ENCODE measurements around the gene MACO1. TPM values are rescaled to one million over a fixed set of nuclear protein-coding genes. Genes with fewer than 3 reads are reported as not detected.
"Not testable (repeated sequence)": the region's sequence is repeated elsewhere in the genome, so short reads cannot be mapped to it uniquely, and the experiment has no call there.

Gene MACO1, protein sequence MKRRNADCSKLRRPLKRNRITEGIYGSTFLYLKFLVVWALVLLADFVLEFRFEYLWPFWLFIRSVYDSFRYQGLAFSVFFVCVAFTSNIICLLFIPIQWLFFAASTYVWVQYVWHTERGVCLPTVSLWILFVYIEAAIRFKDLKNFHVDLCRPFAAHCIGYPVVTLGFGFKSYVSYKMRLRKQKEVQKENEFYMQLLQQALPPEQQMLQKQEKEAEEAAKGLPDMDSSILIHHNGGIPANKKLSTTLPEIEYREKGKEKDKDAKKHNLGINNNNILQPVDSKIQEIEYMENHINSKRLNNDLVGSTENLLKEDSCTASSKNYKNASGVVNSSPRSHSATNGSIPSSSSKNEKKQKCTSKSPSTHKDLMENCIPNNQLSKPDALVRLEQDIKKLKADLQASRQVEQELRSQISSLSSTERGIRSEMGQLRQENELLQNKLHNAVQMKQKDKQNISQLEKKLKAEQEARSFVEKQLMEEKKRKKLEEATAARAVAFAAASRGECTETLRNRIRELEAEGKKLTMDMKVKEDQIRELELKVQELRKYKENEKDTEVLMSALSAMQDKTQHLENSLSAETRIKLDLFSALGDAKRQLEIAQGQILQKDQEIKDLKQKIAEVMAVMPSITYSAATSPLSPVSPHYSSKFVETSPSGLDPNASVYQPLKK
- 10 to 100 TPM; 24.1 to 24.9 TPM for total RNA-seq
- 13.9 TPM for polyA plus RNA-seq (2013, experiment 1 of 2)
- polyA plus RNA-seq (2013, experiment 2 of 2) = 15.4 TPM
- total RNA-seq = 24.2 to 179 (median 57.2) reads per million in 172 experiments

GRCh38 chr1:25430073-25430966 is at the start of gene MACO1:
MACO1 (plus strand) TSS chr1:25430897; CDS start chr1:25431099, 202 bp downstream.
- H3K27ac ChIP-seq (ENCODE audit: low read depth in 1 of 2, low read length in 2 of 2) = peak within 1 kb of the TSS; percentile 96 to 97
- ATAC-seq (ENCODE audit: poor library complexity) = peak; percentile 82
- Mint-ChIP-seq H3K36me3 (ENCODE audit: low read depth) (peaks cover 7% of the 10 kb centered on the region), H3K4me1 (ENCODE audit: low read depth) (peaks cover 52% of the 10 kb centered on the region), H3K27ac (peak within 1 kb of the TSS; percentile 100), H3K27me3 (no peaks in the 10 kb centered on the region), H3K9me3 (no peaks in the 10 kb centered on the region), H3K4me3 (peak within 1 kb of the TSS; percentile 92)
- no peaks in the 10 kb centered on the region for H3K36me3 ChIP-seq (ENCODE audit: insufficient read depth, low read length)
- CTCF ChIA-PET = interaction anchor here (0.7 to 1.7 kb wide), 5 partner anchors 14 to 465 kb away, joined by 3 to 5 read pairs (median 4); no protein-coding TSS in a partner anchor
- DNase-seq = peak; percentile 93 to 98 (median 96)
- POLR2A ChIA-PET = interaction anchor here (0.5 to 2.6 kb wide), 23 partner anchors 11 to 1902 kb away, joined by 3 to 15 read pairs (median 5); partner anchors contain the start of genes MTFR1L, RSRP1 and SYF2
- H3K4me3 ChIP-seq (ENCODE audit: low read length) = peak within 1 kb of the TSS; percentile 83
- peaks cover 9% of the 10 kb centered on the region for H3K4me1 ChIP-seq (ENCODE audit: insufficient read depth, low read length)
- no peaks in the 10 kb centered on the region for H3K27me3 ChIP-seq (ENCODE audit: control insufficient read depth in 1 of 2, insufficient read depth in 2 of 2, low read length in 2 of 2)
- H3K9me3 ChIP-seq (ENCODE audit: control insufficient read depth in 1 of 2, insufficient read depth in 1 of 2, low read length in 2 of 2) = no peaks in the 10 kb centered on the region
- intact Hi-C loops (cut with DNase I, micrococcal nuclease) = loop anchor here (5.0 to 10.0 kb wide), 4 partner anchors 42 to 96 kb away; partner anchors contain the start of gene TMEM50A (in 2 of the 2)
- TF ChIP-seq, protein P1, sequence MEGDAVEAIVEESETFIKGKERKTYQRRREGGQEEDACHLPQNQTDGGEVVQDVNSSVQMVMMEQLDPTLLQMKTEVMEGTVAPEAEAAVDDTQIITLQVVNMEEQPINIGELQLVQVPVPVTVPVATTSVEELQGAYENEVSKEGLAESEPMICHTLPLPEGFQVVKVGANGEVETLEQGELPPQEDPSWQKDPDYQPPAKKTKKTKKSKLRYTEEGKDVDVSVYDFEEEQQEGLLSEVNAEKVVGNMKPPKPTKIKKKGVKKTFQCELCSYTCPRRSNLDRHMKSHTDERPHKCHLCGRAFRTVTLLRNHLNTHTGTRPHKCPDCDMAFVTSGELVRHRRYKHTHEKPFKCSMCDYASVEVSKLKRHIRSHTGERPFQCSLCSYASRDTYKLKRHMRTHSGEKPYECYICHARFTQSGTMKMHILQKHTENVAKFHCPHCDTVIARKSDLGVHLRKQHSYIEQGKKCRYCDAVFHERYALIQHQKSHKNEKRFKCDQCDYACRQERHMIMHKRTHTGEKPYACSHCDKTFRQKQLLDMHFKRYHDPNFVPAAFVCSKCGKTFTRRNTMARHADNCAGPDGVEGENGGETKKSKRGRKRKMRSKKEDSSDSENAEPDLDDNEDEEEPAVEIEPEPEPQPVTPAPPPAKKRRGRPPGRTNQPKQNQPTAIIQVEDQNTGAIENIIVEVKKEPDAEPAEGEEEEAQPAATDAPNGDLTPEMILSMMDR (IDR thresholded peaks at IDR 0.05) = no peak

- ATAC-seq (ENCODE audit: poor library complexity); POLR2A ChIA-PET; DNase-seq; H3K4me1 Mint-ChIP-seq (ENCODE audit: low read depth); H3K9me3 Mint-ChIP-seq; H3K27me3 Mint-ChIP-seq; H3K9me3 ChIP-seq (ENCODE audit: control insufficient read depth in 1 of 2, insufficient read depth in 1 of 2, low read length in 2 of 2); H3K4me3 Mint-ChIP-seq; H3K4me1 ChIP-seq (ENCODE audit: insufficient read depth, low read length); H3K27me3 ChIP-seq (ENCODE audit: control insufficient read depth in 1 of 2, insufficient read depth in 2 of 2, low read length in 2 of 2); H3K36me3 Mint-ChIP-seq (ENCODE audit: low read depth); H3K36me3 ChIP-seq (ENCODE audit: insufficient read depth, low read length); H3K27ac Mint-ChIP-seq; H3K4me3 ChIP-seq (ENCODE audit: low read length); intact Hi-C loops (cut with DNase I, micrococcal nuclease); CTCF ChIA-PET; H3K27ac ChIP-seq (ENCODE audit: low read depth in 1 of 2, low read length in 2 of 2): not testable (repeated sequence)
Measured at GRCh38 chr1:25382543-25382942, 48.2 kb upstream of the MACO1 start.

DNA sequence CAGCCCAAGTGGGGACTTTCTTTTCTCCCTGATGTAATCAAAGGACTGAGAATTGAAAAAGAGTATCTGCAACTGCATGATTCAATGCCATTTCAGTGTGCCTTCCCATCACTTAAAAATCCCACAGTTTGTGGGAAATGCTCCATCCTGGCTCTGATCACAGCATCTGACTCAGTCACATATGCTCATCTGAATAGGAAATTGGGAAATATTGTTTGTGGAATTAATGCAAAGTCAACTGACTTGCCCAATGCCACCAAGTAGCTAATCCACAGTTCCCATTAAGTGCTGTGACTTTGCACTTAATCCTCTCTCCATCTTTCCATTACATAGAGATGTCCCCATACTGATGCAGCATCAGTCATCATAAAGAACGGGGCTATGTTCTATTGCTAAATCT is 47.6 kb upstream of the MACO1 start:
- H3K9me3 ChIP-seq (ENCODE audit: control insufficient read depth in 1 of 2, insufficient read depth in 1 of 2, low read length in 2 of 2); H3K4me1 Mint-ChIP-seq (ENCODE audit: low read depth); CTCF ChIA-PET; H3K4me3 ChIP-seq (ENCODE audit: low read length); ATAC-seq (ENCODE audit: poor library complexity); H3K4me1 ChIP-seq (ENCODE audit: insufficient read depth, low read length); H3K27me3 Mint-ChIP-seq; intact Hi-C loops (cut with DNase I, micrococcal nuclease); H3K27ac ChIP-seq (ENCODE audit: low read depth in 1 of 2, low read length in 2 of 2); POLR2A ChIA-PET; H3K27me3 ChIP-seq (ENCODE audit: control insufficient read depth in 1 of 2, insufficient read depth in 2 of 2, low read length in 2 of 2); H3K36me3 Mint-ChIP-seq (ENCODE audit: low read depth); H3K36me3 ChIP-seq (ENCODE audit: insufficient read depth, low read length); H3K9me3 Mint-ChIP-seq; H3K27ac Mint-ChIP-seq; H3K4me3 Mint-ChIP-seq: not testable (repeated sequence)
- DNase-seq = peak in 2 of 14 experiments; percentile 14 to 39

DNA sequence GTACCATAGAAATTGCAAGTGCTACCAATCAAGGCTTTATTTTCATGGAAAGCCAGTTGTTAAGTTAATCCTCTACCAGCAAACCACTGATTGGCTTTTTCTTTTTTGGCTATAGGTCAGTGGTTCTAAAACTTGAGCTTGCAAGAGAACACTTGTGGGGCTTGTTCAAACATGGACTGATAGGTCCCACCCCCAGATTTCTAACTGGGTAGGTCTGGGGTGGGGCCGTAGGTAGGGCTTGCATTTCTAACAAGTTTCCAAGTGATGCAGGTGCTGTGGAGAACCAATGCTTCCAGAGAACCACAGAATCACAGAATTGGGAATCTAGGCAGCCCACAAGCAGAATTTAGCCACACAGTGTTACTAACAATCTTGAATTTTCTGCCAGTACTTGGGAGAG is 46.8 kb upstream of the MACO1 start:
- H3K27ac Mint-ChIP-seq; POLR2A ChIA-PET; H3K9me3 ChIP-seq (ENCODE audit: control insufficient read depth in 1 of 2, insufficient read depth in 1 of 2, low read length in 2 of 2); H3K27ac ChIP-seq (ENCODE audit: low read depth in 1 of 2, low read length in 2 of 2); H3K9me3 Mint-ChIP-seq; H3K4me3 Mint-ChIP-seq; H3K36me3 ChIP-seq (ENCODE audit: insufficient read depth, low read length); DNase-seq; ATAC-seq (ENCODE audit: poor library complexity); intact Hi-C loops (cut with DNase I, micrococcal nuclease); H3K27me3 Mint-ChIP-seq; H3K4me1 Mint-ChIP-seq (ENCODE audit: low read depth); H3K4me3 ChIP-seq (ENCODE audit: low read length); CTCF ChIA-PET; H3K36me3 Mint-ChIP-seq (ENCODE audit: low read depth); H3K4me1 ChIP-seq (ENCODE audit: insufficient read depth, low read length); H3K27me3 ChIP-seq (ENCODE audit: control insufficient read depth in 1 of 2, insufficient read depth in 2 of 2, low read length in 2 of 2): not testable (repeated sequence)

GRCh38 chr1:25387096-25387495 is 43.6 kb upstream of the MACO1 start:
- H3K9me3 Mint-ChIP-seq; H3K27me3 Mint-ChIP-seq; H3K4me3 Mint-ChIP-seq; intact Hi-C loops (cut with DNase I, micrococcal nuclease); H3K27me3 ChIP-seq (ENCODE audit: control insufficient read depth in 1 of 2, insufficient read depth in 2 of 2, low read length in 2 of 2); H3K9me3 ChIP-seq (ENCODE audit: control insufficient read depth in 1 of 2, insufficient read depth in 1 of 2, low read length in 2 of 2); H3K4me1 Mint-ChIP-seq (ENCODE audit: low read depth); H3K4me3 ChIP-seq (ENCODE audit: low read length); CTCF ChIA-PET; H3K36me3 Mint-ChIP-seq (ENCODE audit: low read depth); ATAC-seq (ENCODE audit: poor library complexity); DNase-seq; H3K36me3 ChIP-seq (ENCODE audit: insufficient read depth, low read length); H3K27ac ChIP-seq (ENCODE audit: low read depth in 1 of 2, low read length in 2 of 2); H3K4me1 ChIP-seq (ENCODE audit: insufficient read depth, low read length); H3K27ac Mint-ChIP-seq: not testable (repeated sequence)
- POLR2A ChIA-PET = interaction anchor here (1.2 kb wide), 1 partner anchor 178 kb away, joined by 3 read pairs; no protein-coding TSS in a partner anchor
